ENCODE data around the gene SLC9A7.

Gene SLC9A7

DNA sequence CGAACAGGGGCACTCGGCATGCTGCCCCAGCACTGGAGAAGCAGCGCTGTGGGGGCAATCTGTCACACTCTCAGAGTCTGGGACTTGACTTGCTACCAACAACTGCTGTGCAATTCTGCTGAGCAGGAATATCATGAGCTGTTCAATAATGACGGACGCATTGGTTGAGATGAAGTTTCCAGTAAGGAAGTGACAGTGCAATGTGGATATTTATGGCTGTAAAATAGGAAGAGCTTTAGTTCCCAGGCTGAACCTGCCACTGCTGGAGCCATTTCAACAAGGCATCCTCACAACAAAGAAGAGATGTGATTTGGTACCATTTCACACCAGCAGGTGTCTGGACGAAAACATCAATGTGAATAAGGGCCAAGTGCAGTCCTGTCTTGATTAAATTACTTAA, 161.1 kb downstream of the SLC9A7 start:
- no peak for DNase-seq

DNA sequence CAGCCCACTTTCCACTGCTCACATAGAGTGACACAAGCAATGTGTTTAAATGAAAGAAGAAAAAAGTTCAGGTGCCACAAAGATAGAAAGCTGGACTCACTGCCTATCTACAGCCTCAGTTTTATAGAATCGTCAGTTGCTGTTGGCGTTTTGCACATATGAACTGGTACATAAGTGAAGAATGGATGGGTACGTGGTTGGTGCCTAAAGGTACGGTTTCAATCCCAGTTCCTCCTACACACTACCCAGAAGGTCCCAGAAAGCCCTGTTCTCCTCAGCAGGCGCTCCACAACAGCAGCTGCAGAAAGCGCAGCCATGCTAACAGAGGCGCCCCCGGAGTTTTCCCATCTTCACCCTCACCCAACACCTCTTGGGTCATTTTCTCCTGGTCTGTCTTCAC, 161.7 kb downstream of the SLC9A7 start:
- DNase-seq = no peak

DNA sequence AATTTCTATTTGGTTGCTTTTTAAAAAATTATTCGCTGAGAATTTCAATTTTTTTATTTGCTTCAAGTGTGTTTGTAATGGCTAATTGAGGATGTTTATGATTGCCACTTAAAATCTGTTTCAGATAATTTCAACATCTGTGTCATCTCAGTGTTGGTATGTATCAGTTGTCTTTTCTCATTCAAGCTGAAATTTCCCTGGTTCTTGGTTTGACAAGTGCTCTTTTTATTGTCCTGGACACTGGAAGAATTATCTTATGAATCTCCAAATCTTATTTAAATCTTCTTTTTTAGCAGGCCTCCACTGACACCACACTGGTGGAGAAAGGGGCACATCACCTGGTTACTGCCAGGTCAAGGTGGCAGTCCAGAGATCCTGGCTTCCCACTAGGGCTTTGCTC, 163.8 kb downstream of the SLC9A7 start:
- no peak for DNase-seq

DNA sequence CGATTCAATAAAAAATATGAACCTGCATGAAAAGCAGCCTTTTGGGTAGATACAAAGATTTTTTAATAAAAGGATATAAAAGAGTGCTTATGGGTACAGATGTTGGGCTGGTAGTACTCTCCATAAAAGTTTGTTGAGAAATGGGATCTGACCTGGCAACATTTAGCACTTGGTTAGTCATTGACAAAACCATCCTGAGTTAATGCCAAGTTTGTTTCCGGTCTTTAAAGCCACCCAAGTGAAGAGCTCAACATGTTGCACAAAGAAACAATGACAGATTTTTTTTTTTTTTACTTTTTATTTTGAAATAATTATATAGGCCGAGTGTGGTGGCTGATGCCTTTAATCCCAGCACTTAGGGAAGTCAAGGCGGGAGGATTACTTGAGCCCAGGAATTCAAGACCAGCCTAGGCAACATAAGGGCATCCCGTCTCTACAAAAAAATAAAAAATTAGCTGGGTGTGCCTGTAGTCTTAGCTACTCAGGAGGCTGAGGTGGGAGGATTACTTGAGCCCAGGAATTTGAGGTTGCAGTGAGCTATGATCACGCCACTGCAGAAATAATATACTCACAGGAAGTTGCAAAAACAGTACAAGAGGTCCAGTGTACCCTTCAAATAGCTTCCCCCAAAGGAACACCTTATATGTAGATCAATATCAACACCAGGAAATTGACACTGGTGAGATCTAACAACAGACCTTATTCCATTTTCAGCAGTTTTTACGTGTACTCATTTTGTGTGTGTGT, 168.8 kb downstream of the SLC9A7 start:
- peak; percentile 70 for DNase-seq

DNA sequence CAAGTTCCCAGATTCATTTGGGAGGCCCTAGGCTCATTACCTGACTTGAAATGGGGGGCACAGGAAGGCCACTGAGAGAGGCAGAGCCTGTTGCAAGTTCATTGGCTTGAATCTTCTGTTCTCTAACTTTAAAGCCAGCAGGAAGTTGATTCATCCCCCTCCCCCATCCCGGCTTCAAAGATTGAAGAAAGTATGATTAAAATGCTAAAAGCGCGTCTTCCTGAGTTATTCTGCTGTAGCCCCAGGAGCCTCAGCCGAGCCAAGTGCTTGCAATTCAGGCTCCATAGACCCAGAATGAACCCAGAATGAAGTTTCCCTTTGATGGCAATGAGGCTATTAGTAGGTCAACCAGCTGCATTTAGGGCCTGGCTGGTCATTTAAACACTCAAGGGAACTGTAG, 170.7 kb downstream of the SLC9A7 start:
- DNase-seq = peak; percentile 76

DNA sequence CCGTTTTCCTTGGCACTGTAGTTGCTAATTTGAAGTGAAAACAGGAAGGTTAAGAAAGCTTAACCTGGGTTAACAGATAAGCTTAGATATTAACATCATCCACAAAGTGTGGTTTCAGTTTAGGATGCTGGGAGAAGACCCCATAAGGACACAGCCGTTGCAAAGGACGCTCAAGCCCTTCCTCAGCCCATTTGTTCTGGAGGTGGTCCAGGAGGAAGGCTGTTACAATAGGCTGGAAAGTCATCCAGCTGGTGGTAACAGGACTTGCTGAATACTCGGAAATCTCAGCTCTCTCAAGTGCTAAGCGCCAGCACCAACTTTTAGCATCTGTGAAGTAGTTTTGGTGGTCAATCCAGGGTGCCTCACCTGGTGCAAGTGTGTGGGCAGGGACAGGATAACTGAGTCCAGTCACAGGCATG, 171.2 kb downstream of the SLC9A7 start:
- peak; percentile 34 for DNase-seq

DNA sequence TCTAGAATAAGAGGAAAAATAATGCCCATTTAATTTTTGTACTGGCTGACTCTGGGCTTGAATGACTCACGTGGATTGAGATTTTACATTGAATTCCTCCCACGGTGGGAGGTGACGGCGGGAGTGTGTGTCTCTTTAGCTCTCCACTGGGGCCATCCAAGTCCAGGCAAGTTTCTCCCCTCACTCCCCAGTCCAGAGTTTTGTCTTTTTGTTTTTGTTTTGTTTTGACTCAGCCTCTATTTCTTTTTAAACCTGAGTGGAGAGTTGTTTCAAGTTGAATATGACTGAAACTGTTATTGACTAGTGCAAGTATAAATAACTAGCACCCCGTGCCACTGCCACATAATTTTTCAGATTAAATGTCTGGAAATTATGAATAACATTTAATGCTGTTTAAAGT, 171.8 kb downstream of the SLC9A7 start:
- DNase-seq = peak; percentile 45

DNA sequence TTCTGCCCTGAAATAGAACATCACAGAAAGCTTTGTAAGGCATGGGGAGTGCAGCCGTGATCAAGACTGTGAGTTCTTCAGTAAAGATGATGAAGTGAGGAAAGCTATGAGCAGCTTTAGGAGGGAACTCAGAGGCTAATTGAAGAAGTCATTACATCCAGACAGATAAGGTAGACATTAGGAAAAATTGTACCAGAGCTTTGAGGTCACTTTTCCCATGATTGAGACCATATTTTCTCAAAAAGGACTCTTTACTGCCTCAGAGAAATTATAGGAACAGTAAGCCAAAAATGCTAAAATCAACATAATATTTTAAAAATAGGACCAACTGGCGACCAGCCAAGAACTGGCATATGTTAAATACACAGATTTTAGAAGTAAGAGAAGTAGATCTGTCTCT, 174.2 kb downstream of the SLC9A7 start:
- DNase-seq = no peak

DNA sequence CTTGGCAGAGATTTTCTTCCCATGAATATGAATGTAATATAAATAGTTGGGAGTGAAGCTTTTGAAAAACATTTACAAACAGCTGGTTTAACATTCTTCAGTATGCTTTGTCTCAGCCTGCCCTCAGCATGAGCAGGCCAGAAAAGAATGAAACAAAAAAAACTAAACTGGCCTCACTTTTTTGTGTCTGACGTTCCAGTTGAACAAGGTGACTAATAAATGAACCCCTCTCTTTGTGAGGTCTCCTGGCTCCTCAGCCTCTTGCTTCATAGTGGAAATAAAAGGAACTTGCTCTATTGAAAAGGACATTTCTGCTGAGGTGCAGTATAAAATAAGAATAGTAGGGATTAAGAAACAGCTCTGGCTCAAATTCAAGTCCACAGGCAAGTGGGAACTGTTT, 176.0 kb downstream of the SLC9A7 start:
- peak; percentile 89 for DNase-seq

DNA sequence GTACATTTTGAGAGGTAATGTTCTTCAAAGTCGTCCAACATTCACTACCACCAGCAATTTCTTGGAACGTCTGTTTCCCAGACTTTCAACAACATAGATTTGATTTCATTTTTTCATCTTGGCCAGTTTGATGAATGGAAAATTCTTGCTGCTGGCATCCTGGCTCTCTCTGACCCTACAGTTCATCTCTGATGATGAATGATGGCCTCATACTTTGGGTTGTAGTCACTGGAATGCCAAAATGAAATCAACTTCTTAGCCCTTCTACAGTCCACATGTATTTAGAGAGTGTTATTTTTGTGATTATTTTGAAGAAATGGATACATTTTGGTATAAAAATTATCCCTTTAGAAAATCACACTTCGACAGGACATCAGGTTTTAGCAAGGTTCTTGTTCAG, 176.6 kb downstream of the SLC9A7 start:
- DNase-seq = peak; percentile 78

DNA sequence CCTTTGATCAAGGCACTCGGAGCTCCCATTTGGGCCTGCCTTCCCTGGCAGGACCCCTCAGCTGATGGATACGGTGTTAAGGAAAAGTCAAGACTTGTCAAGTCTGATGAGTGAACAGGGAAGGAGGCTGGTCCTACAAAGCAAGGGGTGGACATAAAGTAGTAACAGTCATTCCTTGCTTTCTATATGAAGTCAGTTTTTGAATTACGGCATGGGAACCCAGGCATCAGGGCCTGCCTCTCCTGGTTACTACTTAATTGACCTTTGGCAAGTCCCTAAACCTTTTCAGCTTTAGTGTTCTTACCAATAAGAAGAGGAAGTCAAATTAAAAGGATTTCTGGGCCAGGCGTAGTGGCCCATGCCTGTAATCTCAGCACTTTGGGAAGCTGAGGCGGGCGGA, 178.3 kb downstream of the SLC9A7 start:
- no peak for DNase-seq

DNA sequence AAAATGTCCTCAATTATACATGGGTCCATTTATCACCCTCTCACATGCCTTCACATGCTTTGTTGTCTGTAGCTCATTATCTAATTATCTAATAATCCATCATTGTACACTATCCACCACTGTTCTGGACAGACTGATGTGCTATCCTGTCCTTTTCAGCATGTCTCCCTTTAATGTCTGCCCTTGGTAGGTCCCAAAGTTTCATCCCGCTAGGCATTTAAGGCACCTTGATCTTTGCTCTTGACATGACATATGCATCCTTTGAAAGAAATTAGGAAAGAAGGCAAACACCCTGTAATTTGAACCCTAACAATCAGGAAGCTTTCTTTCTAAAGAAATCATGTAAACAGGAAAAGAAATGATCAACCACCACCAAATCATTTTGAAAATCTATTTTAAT, 179.7 kb downstream of the SLC9A7 start:
- no peak for DNase-seq

DNA sequence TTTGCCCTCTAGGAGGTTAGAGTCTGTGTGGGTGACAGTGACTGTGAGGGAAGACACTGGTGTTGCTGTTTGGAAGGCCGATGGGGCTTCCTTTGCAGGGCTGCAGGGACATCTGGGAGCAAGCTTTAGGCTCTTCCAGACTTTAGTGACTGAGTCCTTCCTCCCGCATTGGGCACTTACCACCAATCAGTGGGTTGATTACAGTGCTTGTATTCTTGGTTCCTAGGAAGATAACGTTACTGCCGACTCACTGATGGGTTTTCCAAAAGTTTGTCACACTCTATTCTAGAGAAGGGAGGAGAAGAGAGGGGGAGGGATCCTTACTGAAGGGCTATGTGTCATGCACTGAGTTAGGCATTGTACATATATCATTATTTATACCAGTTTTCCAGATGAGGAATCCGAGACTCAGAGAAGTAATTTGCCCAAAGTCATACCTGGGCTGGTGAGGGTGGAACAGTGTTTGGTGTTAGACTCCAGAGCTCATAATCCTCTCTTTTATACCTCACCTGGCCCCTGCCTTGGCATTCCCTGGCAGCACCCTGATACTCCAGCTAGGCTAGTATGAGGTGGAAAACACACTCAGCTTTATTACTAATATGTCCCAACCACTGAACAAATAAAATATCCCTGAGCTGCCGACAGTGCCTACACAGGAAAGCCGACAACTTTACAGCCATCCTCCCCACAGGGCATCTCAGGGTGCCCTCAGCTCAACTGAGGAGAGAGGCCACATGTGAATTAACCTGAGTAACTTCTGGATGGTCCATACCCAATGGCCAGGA, 181.5 kb downstream of the SLC9A7 start:
- peak; percentile 62 for DNase-seq

DNA sequence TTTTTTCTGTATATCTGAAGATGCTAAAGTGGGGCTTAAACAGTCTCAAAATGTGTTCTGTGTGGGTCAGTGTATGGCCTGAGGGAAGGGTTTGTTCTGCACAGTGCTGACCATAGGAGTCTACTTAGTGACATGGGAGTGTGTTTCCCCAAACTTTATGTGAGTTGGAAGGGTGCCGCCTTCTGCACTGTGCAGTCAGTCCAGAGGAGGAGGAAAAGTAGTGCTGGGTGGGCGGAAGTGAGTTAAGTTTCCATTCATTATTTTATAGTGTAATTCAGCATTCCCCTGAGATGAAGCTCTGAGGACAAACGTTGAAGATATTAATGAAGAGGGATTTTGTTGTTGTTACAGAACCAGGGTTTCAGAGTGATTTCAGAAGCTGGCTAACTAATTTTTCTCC, 182.5 kb downstream of the SLC9A7 start:
- peak; percentile 41 for DNase-seq

DNA sequence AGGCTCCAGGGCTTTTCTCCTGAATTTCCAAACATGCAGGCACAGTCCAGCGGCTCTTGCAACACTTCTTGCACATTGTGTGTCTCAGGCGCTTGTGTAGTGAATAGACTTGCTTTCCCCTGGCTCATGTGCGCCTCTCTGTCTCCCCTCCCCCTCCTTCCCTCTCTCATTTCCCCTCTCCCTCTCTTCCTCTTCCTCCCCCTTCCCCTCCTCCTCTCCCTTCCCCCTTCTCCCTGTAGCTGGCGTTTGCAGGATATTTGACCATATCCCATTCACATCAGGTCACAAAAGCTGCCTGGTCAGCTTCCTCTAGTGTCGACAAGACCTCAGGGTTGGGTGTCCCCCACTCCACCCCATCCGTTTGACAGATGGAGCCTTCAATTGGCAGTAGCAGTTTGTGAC, 182.9 kb downstream of the SLC9A7 start:
- DNase-seq = peak; percentile 26

DNA sequence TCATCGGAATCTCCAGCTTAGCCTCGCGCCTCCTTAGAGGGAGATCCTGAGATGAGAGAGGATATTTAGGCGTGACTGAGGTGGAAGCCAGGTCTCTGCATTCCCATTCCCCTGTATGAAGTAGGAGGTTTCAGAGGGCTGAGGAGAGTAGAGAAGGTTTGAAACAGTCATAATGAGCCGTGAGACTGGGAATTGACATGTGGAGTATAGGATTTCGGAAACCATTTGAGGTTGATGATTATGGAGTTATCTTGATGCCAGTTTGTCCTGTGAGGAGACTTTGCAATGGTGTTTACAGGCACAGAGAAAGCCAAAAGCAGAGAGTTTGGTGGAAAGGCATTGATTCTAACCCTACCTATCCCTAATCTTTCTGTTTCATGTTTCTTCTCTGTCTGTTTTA, 183.3 kb downstream of the SLC9A7 start:
- DNase-seq = no peak

DNA sequence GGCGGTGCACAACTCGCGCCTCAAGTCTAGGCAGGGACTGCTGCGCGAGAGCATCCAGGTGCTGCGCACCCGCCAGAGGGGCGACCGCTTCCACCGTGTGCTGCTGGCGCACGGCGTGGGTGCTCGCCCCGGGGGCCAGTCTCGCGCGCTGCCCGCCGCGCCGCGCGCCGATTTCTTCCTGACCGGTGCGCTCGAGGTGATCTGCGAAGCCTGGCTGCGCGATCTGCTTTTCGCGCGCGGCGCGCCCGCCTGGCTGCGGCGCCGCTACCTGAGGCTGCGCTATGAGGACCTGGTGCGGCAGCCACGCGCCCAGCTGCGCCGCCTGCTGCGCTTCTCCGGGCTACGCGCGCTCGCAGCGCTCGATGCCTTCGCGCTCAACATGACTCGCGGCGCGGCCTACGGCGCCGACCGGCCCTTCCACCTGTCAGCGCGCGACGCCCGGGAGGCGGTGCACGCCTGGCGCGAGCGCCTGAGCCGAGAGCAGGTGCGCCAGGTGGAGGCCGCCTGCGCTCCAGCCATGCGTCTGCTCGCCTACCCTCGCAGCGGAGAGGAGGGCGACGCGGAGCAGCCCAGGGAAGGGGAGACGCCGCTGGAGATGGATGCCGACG, 184.0 kb downstream of the SLC9A7 start:
- no peak for DNase-seq

DNA sequence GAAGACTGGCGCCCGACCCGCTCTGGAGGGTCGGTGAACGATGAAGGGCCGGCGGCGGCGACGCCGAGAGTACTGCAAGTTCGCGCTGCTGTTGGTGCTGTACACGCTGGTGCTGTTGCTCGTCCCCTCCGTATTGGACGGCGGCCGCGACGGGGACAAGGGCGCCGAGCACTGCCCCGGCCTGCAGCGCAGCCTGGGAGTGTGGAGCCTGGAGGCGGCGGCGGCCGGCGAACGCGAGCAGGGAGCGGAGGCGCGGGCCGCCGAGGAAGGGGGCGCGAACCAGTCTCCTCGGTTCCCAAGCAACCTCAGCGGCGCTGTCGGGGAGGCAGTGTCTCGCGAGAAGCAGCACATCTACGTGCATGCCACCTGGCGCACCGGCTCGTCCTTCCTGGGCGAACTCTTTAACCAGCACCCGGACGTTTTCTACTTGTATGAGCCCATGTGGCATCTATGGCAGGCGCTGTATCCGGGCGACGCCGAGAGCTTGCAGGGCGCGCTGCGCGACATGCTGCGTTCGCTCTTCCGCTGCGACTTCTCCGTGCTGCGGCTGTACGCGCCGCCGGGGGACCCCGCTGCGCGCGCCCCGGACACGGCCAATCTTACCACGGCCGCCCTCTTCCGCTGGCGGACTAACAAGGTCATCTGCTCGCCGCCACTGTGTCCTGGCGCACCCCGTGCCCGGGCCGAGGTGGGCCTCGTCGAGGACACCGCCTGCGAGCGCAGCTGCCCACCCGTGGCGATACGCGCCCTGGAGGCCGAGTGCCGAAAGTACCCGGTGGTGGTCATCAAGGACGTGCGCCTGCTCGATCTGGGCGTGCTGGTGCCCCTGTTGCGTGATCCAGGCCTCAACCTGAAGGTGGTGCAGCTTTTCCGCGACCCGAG, 184.8 kb downstream of the SLC9A7 start:
- peak; percentile 35 for DNase-seq

DNA sequence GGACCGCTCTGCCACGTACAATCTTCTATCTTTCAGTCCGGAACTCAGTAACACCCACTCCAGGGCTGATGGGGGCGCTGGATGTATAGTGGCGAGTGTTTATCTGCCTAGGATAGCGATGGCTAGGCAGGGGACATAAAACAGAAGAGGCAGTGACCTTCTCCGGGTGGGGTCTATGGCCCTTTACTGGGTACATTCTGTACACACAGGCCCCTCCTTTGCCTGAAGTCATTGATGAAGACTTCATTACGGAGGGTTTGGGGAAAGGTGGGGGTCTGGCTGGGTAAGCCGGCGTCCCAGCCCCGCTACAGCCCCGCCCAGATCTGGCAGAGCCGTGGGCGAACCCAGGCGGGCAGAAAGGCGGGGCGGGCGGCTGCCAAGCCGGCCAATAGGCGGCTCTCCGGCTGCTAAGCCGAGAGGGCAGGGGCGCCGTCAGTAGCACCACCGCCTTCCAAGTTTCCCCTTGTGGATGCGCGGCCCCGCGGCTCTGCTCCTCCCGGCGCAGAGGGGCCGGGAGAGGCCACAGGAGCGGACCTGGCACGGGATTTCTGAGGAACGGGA, 185.5 kb downstream of the SLC9A7 start, which contains the start of gene CHST7:
Gene CHST7 (plus strand): TSS at position 435 of the 561 bp plus-strand sequence. CDS start 167 bp downstream, outside the sequence.
- peak; percentile 61 for DNase-seq

DNA sequence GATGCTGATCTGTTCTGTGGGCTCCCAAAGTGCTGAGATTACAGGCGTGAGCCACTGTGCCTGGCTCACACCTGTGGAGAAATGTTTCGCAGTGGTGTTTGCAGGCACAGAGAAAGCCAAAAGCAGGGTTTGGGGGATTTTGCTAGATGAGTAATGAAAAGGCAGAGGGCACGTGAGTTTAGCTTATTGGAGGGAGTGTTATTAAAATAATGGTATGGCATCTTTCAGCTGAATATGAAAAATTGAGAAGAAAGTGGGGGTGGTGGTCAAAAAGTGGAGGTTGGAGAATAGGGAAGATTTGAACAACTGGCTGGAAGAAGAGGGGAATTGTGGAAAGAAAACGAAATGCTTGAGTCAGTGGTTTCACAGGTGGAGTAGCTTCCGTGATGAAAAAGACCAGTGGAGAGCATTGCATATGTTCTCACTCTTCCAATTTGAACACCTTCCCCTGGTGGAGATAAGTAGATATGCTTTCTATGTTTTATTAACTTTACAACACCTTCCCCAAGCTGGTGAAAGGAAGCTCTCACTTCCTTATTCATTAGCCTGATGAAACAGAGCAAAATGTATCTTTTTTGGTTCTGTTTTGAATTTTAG, 186.5 kb downstream of the SLC9A7 start:
- no peak for DNase-seq

DNA sequence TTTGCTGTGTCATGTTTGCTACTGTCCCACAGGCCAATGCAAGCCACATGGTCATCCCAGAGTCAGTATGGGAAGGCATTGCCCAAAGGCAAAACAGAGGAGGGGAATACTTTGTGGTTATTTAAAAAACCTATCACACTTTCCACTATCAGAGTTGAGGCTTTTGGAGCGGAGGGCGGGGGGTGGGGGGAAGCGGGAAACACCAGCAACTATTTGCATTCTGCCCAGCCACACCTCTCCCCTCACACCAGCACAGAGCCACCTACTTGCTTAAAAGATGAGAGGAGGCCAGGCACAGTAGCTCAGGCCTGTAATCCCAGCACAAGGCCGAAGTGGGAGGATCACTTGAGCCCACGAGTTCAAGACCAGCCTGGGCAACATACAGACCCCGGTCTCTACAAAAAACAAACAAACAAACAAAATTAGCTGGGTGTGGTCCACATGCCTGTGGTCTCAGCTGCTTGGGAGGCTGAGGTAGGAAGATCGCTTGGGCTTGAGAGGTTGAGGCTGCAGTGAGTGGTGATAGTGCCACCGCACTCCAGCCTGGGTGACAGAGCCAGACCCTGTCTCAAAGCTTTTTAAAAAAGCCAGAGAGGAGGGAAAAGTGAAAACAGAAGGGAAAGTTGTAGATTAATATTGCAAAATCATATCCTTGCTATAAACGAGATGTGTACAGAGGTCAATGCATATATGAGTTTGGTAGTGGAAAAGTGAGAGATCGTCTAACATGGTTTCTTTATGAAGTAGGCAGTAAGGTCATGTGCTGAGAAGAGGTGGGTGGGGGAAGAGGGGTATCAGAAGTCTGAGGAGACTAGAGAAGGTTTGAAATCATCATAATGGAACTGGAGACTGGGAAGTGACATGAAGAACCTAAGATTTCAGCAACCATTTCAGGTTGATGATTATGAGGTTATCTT, 187.2 kb downstream of the SLC9A7 start:
- no peak for DNase-seq
